A673 (cell line): ENCODE results near the gene CCDC174. TPM values are rescaled to one million over a fixed set of nuclear protein-coding genes. Genes with fewer than 3 reads are reported as not detected.

Source experiments
- BruUV-seq: library from RNA; stranded (reverse); fragments of 400-500 nt; replicated peaks from 2 replicates; lab custom pipeline; 2021; lab: Mats Ljungman, UMichigan
- CTCF ChIA-PET: fragments of 300-600 bp; sonication (Branson Sonifier 250); formaldehyde crosslinking; loops from one replicate; lab custom pipeline; 2022; ENCODE audit warnings: antibody characterized with exemption; lab: Charles Lee
- POLR2A ChIA-PET: fragments of 300-600 bp; sonication (Branson Sonifier 250); formaldehyde crosslinking; loops from one replicate; lab custom pipeline; 2022; ENCODE audit warnings: antibody characterized with exemption; ENCODE audit not compliant: low non-redundant PET; lab: Charles Lee
- DNase-seq: peaks from one replicate; pipeline ENCODE4 v3.0.0-alpha.2; 2015; ENCODE audit warnings: low spot score
- H3K27ac ChIP-seq: fragments of 200-600 bp; sonication (generic); 2 replicates; pipeline ENCODE4 v1.5.1; 2016; ENCODE audit warnings: mixed run types, low read depth, mild to moderate bottlenecking, mixed read lengths, antibody characterized with exemption, low read length; ENCODE audit not compliant: poor library complexity, severe bottlenecking
- H3K27me3 ChIP-seq: fragments of 200-600 bp; sonication (generic); replicated peaks from 2 replicates; pipeline ENCODE4 v1.6.1; 2017; ENCODE audit warnings: mixed run types, low read depth, mild to moderate bottlenecking, mixed read lengths, antibody characterized with exemption, low read length; ENCODE audit not compliant: insufficient read depth, poor library complexity
- H3K36me3 ChIP-seq: fragments of 200-600 bp; sonication (generic); 2 replicates; pipeline ENCODE4 v1.6.1; 2016; ENCODE audit warnings: mixed run types, mild to moderate bottlenecking, mixed read lengths, antibody characterized with exemption, low read length; ENCODE audit not compliant: insufficient read depth, poor library complexity, severe bottlenecking
- H3K4me1 ChIP-seq: fragments of 200-600 bp; sonication (generic); 2 replicates; pipeline ENCODE4 v1.6.1; 2017; ENCODE audit warnings: mixed run types, mild to moderate bottlenecking, mixed read lengths, antibody characterized with exemption, low read length; ENCODE audit not compliant: insufficient read depth, poor library complexity, severe bottlenecking
- H3K4me3 ChIP-seq: fragments of 200-600 bp; sonication (generic); 2 replicates; pipeline ENCODE4 v1.5.1; 2016; ENCODE audit warnings: low read depth, mixed run types, mild to moderate bottlenecking, mixed read lengths, low read length; ENCODE audit not compliant: poor library complexity, severe bottlenecking
- H3K9me3 ChIP-seq: fragments of 200-600 bp; sonication (generic); 2 replicates; pipeline ENCODE4 v1.6.1; 2016; ENCODE audit warnings: mixed run types, low read depth, mild to moderate bottlenecking, mixed read lengths, antibody characterized with exemption, low read length; ENCODE audit not compliant: poor library complexity, severe bottlenecking
- CTCF ChIP-seq: fragments of 300-800, 200-600 bp; sonication (generic); conservative IDR thresholded peaks from 2 replicates; pipeline ENCODE4 v1.5.1; 2017; ENCODE audit warnings: low read depth, mild to moderate bottlenecking, antibody characterized with exemption, low read length, moderate library complexity, mixed read lengths
- EZH2 ChIP-seq: fragments of 200-600 bp; sonication (generic); IDR thresholded peaks from 2 replicates; pipeline ENCODE4 v1.6.1; 2017; ENCODE audit warnings: borderline replicate concordance, low read depth, mild to moderate bottlenecking, mixed read lengths, antibody characterized with exemption, low read length; ENCODE audit not compliant: poor library complexity, severe bottlenecking
- intact Hi-C: fragments of 100-400 bp; cut with micrococcal nuclease; formaldehyde crosslinking; loops from one replicate; pipeline ENCODE4 v1.10.0; 2022; ENCODE audit not compliant: unreplicated experiment
- total RNA-seq: library from RNA; stranded (reverse); gene quantifications from 2 replicates; pipeline ENCODE4 v1.2.3, GENCODE V29; 2021

CCDC174 gene
- total RNA-seq, 1 experiment from 2014 or later = 19.8 TPM

GRCh38 chr3:14701676-14702075 is 50.1 kb downstream of the CCDC174 start:
- POLR2A ChIA-PET = no interaction called here
- H3K27ac ChIP-seq = no peak overlapping the region
- no peaks in the 10 kb centered on the region for H3K4me1 ChIP-seq
- no peak overlapping the region for H3K4me3 ChIP-seq
- CTCF ChIA-PET = no interaction called here
- H3K36me3 ChIP-seq = no peaks in the 10 kb centered on the region
- no TSS peak for BruUV-seq
- intact Hi-C loops = no loop called here
- TF ChIP-seq EZH2 = no peak
- H3K9me3 ChIP-seq = no peaks in the 10 kb centered on the region
- no peak for DNase-seq
- H3K27me3 ChIP-seq = no peaks in the 10 kb centered on the region

GRCh38 chr3:14703128-14703750 is 51.7 kb downstream of the CCDC174 start:
- Histone ChIP-seq H3K27ac (no peak overlapping the region), H3K27me3 (no peaks in the 10 kb centered on the region), H3K9me3 (no peaks in the 10 kb centered on the region), H3K4me3 (no peak overlapping the region), H3K36me3 (no peaks in the 10 kb centered on the region), H3K4me1 (no peaks in the 10 kb centered on the region)
- DNase-seq = no peak
- no TSS peak for BruUV-seq
- ChIA-PET POLR2A (no interaction called here), CTCF (no interaction called here)
- intact Hi-C loops = no loop called here
- no peak for TF ChIP-seq EZH2
- TF ChIP-seq CTCF = no peak

- TF ChIP-seq CTCF (no peak), EZH2 (no peak)
- Histone ChIP-seq H3K9me3 (no peaks in the 10 kb centered on the region), H3K4me3 (no peak overlapping the region), H3K36me3 (no peaks in the 10 kb centered on the region), H3K4me1 (no peaks in the 10 kb centered on the region), H3K27ac (no peak overlapping the region), H3K27me3 (no peaks in the 10 kb centered on the region)
- intact Hi-C loops = no loop called here
- no TSS peak for BruUV-seq
- DNase-seq = no peak
- POLR2A ChIA-PET = no interaction called here
- CTCF ChIA-PET = no interaction called here
Observed at GRCh38 chr3:14703791-14704190, 52.2 kb downstream of the CCDC174 start.

- Histone ChIP-seq H3K4me3 (no peak overlapping the region), H3K27ac (no peak overlapping the region), H3K4me1 (no peaks in the 10 kb centered on the region), H3K9me3 (no peaks in the 10 kb centered on the region), H3K36me3 (no peaks in the 10 kb centered on the region), H3K27me3 (no peaks in the 10 kb centered on the region)
- DNase-seq = no peak
- BruUV-seq = no TSS peak
- no peak for TF ChIP-seq CTCF
- no peak for TF ChIP-seq EZH2
- ChIA-PET POLR2A (no interaction called here), CTCF (no interaction called here)
- intact Hi-C loops = no loop called here
Observed at GRCh38 chr3:14706096-14706495, 54.5 kb downstream of the CCDC174 start.
